GM23338 (cell line): Measurements from ENCODE around the gene DVL2. TPM values are rescaled to one million over a fixed set of nuclear protein-coding genes. Genes with fewer than 3 reads are reported as not detected.
A peak's percentile ranks its signal among the peaks of the same experiment; 100 is the strongest.

Source experiments
- ATAC-seq: fragments of 200-7000 bp; cut with Tn5 transposase; 3 replicates; pipeline ENCODE4 v1.9.1; 2020
- DNase-seq: peaks from one replicate; pipeline ENCODE4 v3.0.0-alpha.2; 2015; ENCODE audit warnings: low spot score
- H2AFZ ChIP-seq: fragments of 200-600 bp; sonication (generic); 2 replicates; pipeline ENCODE4 v1.8.0; 2016; ENCODE audit warnings: antibody characterized with exemption, mild to moderate bottlenecking, moderate library complexity
- H3F3A ChIP-seq: fragments of 200-600 bp; sonication (generic); replicated peaks from 2 replicates; pipeline ENCODE4 v1.8.0; 2017; ENCODE audit warnings: antibody characterized with exemption, mixed run types, low read depth
- H3K27ac ChIP-seq: fragments of 200-600 bp; sonication (generic); 2 replicates; pipeline ENCODE4 v1.6.1; 2016; ENCODE audit warnings: low read depth
- H3K27me3 ChIP-seq: fragments of 200-600 bp; sonication (generic); 2 replicates; pipeline ENCODE4 v1.8.0; 2016; ENCODE audit warnings: mild to moderate bottlenecking, mixed run types, moderate library complexity; ENCODE audit not compliant: insufficient read depth
- H3K36me3 ChIP-seq: fragments of 200-600 bp; sonication (generic); 2 replicates; pipeline ENCODE4 v1.8.0; 2016; ENCODE audit warnings: mild to moderate bottlenecking; ENCODE audit not compliant: insufficient read depth
- H3K4me1 ChIP-seq: fragments of 200-600 bp; sonication (generic); 2 replicates; pipeline ENCODE4 v1.8.0; 2016; ENCODE audit warnings: mild to moderate bottlenecking, moderate library complexity; ENCODE audit not compliant: insufficient read depth
- H3K4me2 ChIP-seq: fragments of 200-600 bp; sonication (generic); 2 replicates; pipeline ENCODE4 v1.7.1; 2017; ENCODE audit warnings: mixed run types
- H3K4me3 ChIP-seq: fragments of 200-600 bp; sonication (generic); 2 replicates; pipeline ENCODE4 v1.6.1; 2016; ENCODE audit warnings: mixed run types
- H3K79me2 ChIP-seq: fragments of 200-600 bp; sonication (generic); replicated peaks from 2 replicates; pipeline ENCODE4 v1.8.0; 2017; ENCODE audit warnings: mild to moderate bottlenecking; ENCODE audit not compliant: insufficient read depth
- H3K9me2 ChIP-seq: fragments of 200-600 bp; sonication (generic); 2 replicates; pipeline ENCODE4 v1.8.0; 2017; ENCODE audit not compliant: insufficient read depth
- H4K20me1 ChIP-seq: fragments of 200-600 bp; sonication (generic); replicated peaks from 2 replicates; pipeline ENCODE4 v1.8.0; 2017; ENCODE audit warnings: mild to moderate bottlenecking; ENCODE audit not compliant: insufficient read depth
- H3K27ac Mint-ChIP-seq: 2 replicates; pipeline ENCODE4 v1.8.0; 2020; ENCODE audit warnings: inconsistent platforms, mild to moderate bottlenecking, moderate library complexity, mixed read lengths
- H3K27me3 Mint-ChIP-seq: 3 replicates; pipeline ENCODE4 v1.8.0; 2022; ENCODE audit warnings: low read depth, mild to moderate bottlenecking, moderate library complexity, mixed read lengths, inconsistent platforms; ENCODE audit not compliant: insufficient read depth, poor library complexity
- H3K36me3 Mint-ChIP-seq: 3 replicates; pipeline ENCODE4 v1.8.0; 2021; ENCODE audit warnings: low read depth, mild to moderate bottlenecking, inconsistent platforms, moderate library complexity, mixed read lengths
- H3K4me1 Mint-ChIP-seq: 3 replicates; pipeline ENCODE4 v1.8.0; 2020; ENCODE audit warnings: mild to moderate bottlenecking, inconsistent platforms, mixed read lengths
- H3K4me3 Mint-ChIP-seq: 3 replicates; pipeline ENCODE4 v1.8.0; 2021; ENCODE audit warnings: moderate library complexity, mild to moderate bottlenecking, inconsistent platforms, mixed read lengths
- H3K9me3 Mint-ChIP-seq: 3 replicates; pipeline ENCODE4 v1.8.0; 2020; ENCODE audit warnings: moderate library complexity, mild to moderate bottlenecking, inconsistent platforms, mixed read lengths
- EZH2phosphoT487 ChIP-seq: fragments of 200-600 bp; sonication (generic); IDR thresholded peaks from one replicate; pipeline ENCODE4 v1.8.1; 2018; ENCODE audit warnings: antibody characterized with exemption; ENCODE audit not compliant: unreplicated experiment
- JUNB ChIP-seq: IDR thresholded peaks from one replicate; pipeline ENCODE4 v1.6.1; 2016; ENCODE audit warnings: antibody characterized with exemption; ENCODE audit not compliant: unreplicated experiment
- ZNF114 ChIP-seq: fragments of 250-450 bp; sonication (Bioruptor Pico); IDR thresholded peaks from 2 replicates; pipeline ENCODE4 v1.5.0; 2020; ENCODE audit warnings: mild to moderate bottlenecking, moderate library complexity
- ZNF331 ChIP-seq: fragments of 250-450 bp; sonication (Bioruptor Pico); IDR thresholded peaks from 2 replicates; pipeline ENCODE4 v1.5.0; 2020; ENCODE audit warnings: low read depth, mild to moderate bottlenecking, moderate library complexity
- ZNF462 ChIP-seq: fragments of 250-450 bp; sonication (Bioruptor Pico); IDR thresholded peaks from 2 replicates; pipeline ENCODE4 v1.5.0; 2020; ENCODE audit warnings: mild to moderate bottlenecking, moderate library complexity
- polyA plus RNA-seq: library from polyadenylated mRNA; unstranded; fragments of >200 nt; fragmentation: Nextera tagmentation; extraction: Ambion mirVana; gene quantifications from 2 replicates; pipeline ENCODE4 v1.2.1, GENCODE V29; 2016
- total RNA-seq: library from RNA; depleted of rRNA; stranded (reverse); fragments of >200 nt; shearing (Covaris generic); gene quantifications from 2 replicates; pipeline ENCODE4 v1.2.3, GENCODE V29; 2014

DVL2 gene
- total and polyA plus RNA-seq, 2 experiments from 2014 or later = 19.7 to 80.6 TPM

- no peak for TF ChIP-seq ZNF462
- no peak for TF ChIP-seq JUNB
- no peak for TF ChIP-seq ZNF331
These were observed 28.0 kb upstream of the DVL2 start, which contains the start of gene CLDN7 (continued) for GRCh38 chr17:7262192-7262934.

GRCh38 chr17:7261379-7262191, 27.3 kb upstream of the DVL2 start:
- H3F3A ChIP-seq = peaks cover 22% of the 10 kb centered on the region
- H3K27ac Mint-ChIP-seq = peak overlapping the region; percentile 99
- ATAC-seq (peak; percentile 1), DNase-seq (peak; percentile 20)
- peaks cover 27% of the 10 kb centered on the region for H3K79me2 ChIP-seq
- no peaks in the 10 kb centered on the region for H3K9me2 ChIP-seq
- H3K4me3 ChIP-seq = peak overlapping the region; percentile 99
- H3K27me3 Mint-ChIP-seq = peaks cover 30% of the 10 kb centered on the region
- peaks cover 38% of the 10 kb centered on the region for H3K36me3 Mint-ChIP-seq
- peak overlapping the region; percentile 100 for H3K4me2 ChIP-seq
- peaks cover 13% of the 10 kb centered on the region for H3K4me1 ChIP-seq
- H3K27me3 ChIP-seq = no peaks in the 10 kb centered on the region
- peaks cover 9% of the 10 kb centered on the region for H3K36me3 ChIP-seq
- peak overlapping the region; percentile 91 for H3K4me3 Mint-ChIP-seq
- no peaks in the 10 kb centered on the region; the same call in 2 of the 3 replicates for H3K9me3 Mint-ChIP-seq
- peaks cover 15% of the 10 kb centered on the region; the same call in 1 of the 2 replicates for H4K20me1 ChIP-seq
- peak overlapping the region; percentile 99 for H3K27ac ChIP-seq
- peaks cover 32% of the 10 kb centered on the region for H3K4me1 Mint-ChIP-seq
- H2AFZ ChIP-seq = no peak overlapping the region
- TF ChIP-seq ZNF462 (no peak), EZH2phosphoT487 (no peak), ZNF114 (CRISPR knock-in tag) (no peak)
